HCT116 (cell line): Measurements from ENCODE around the gene MYL5. TPM values are rescaled to one million over a fixed set of nuclear protein-coding genes. Genes with fewer than 3 reads are reported as not detected.

Source experiments
- ATAC-seq: fragments of 200-7000 bp; cut with Tn5 transposase; 2 replicates; pipeline ENCODE4 v1.9.1; 2020; ENCODE audit warnings: mild to moderate bottlenecking, moderate library complexity
- BruUV-seq: library from RNA; stranded (reverse); fragments of 400-500 nt; replicated peaks from 2 replicates; lab custom pipeline; 2021; lab: Mats Ljungman, UMichigan
- CTCF ChIA-PET: fragments of 300-600 bp; sonication (Branson Sonifier 250); formaldehyde crosslinking; loops from one replicate; lab custom pipeline; 2021; ENCODE audit warnings: antibody characterized with exemption; lab: Charles Lee
- POLR2A ChIA-PET: fragments of 300-600, 350-600 bp; sonication (Branson Sonifier 250); formaldehyde crosslinking; loops from one replicate; lab custom pipeline; 2021; ENCODE audit warnings: antibody characterized with exemption; lab: Charles Lee
- RAD21 ChIA-PET, 2 experiments: fragments of 300-600 bp; sonication (Branson Sonifier 250); formaldehyde crosslinking; loops; one replicate each; lab custom pipeline; 2023; ENCODE audit warnings: low total read pairs in 2 of 2; ENCODE audit not compliant: uncharacterized antibody in 2 of 2, unreplicated experiment in 2 of 2, low non-redundant PET in 1 of 2; lab: Charles Lee
- DNase-seq: peaks from one replicate; pipeline ENCODE4 v3.0.0-alpha.2; 2010; ENCODE audit warnings: low read depth, low spot score
- H2AFZ ChIP-seq: fragments of 200-600 bp; shearing (Covaris generic), sonication (generic); 2 replicates; pipeline ENCODE4 v1.6.1; 2017; ENCODE audit warnings: low read depth, mixed run types, mixed read lengths, antibody characterized with exemption, low read length; ENCODE audit not compliant: poor library complexity, severe bottlenecking
- H3K27ac ChIP-seq: 2 replicates; pipeline ENCODE4 v1.5.1; 2012; ENCODE audit warnings: low read depth, low read length
- H3K27me3 ChIP-seq: fragments of 200-600 bp; sonication (generic); 2 replicates; pipeline ENCODE4 v1.6.1; 2016; ENCODE audit warnings: mixed run types, low read length, mixed read lengths; ENCODE audit not compliant: insufficient read depth
- H3K36me3 ChIP-seq, 2 experiments: fragments of 200-500 bp in 1 of 2; fragments of 200-600 bp in 1 of 2; sonication (Bioruptor generic) in 1 of 2; sonication (generic) in 1 of 2; 2 replicates each; pipeline versions ENCODE4 v1.5.1 to v1.6.1; 2014 to 2016; ENCODE audit warnings: low read length in 2 of 2, inconsistent platforms in 1 of 2, mixed read lengths in 1 of 2, mixed run types in 1 of 2; ENCODE audit not compliant: insufficient read depth in 2 of 2, control insufficient read depth in 1 of 2
- H3K4me1 ChIP-seq, 2 experiments: fragments of 200-600 bp in 1 of 2; sonication (generic) in 1 of 2; 2 replicates each; pipeline versions ENCODE4 v1.5.1 to v1.6.1; 2012 to 2017; ENCODE audit warnings: low read length in 2 of 2, inconsistent platforms in 1 of 2, mild to moderate bottlenecking in 1 of 2, mixed read lengths in 1 of 2, mixed run types in 1 of 2, moderate library complexity in 1 of 2; ENCODE audit not compliant: insufficient read depth in 2 of 2, control insufficient read depth in 1 of 2
- H3K4me2 ChIP-seq: fragments of 200-600 bp; sonication (generic); 2 replicates; pipeline ENCODE4 v1.6.1; 2017; ENCODE audit warnings: mixed run types, low read length, mixed read lengths
- H3K4me3 ChIP-seq, 2 experiments: fragments of 200-600 bp in 1 of 2; sonication (generic) in 1 of 2; replicated peaks in 1 of 2; 2 replicates each; pipeline ENCODE4 v1.5.1; 2011 to 2016; ENCODE audit warnings: low read length in 2 of 2, control low read depth in 1 of 2, low read depth in 1 of 2, mild to moderate bottlenecking in 1 of 2, mixed read lengths in 1 of 2, mixed run types in 1 of 2
- H3K79me2 ChIP-seq: fragments of 200-600 bp; sonication (generic); 2 replicates; pipeline ENCODE4 v1.6.1; 2017; ENCODE audit warnings: mild to moderate bottlenecking, mixed run types, low read length, moderate library complexity, mixed read lengths; ENCODE audit not compliant: insufficient read depth
- H3K9ac ChIP-seq: fragments of 200-600 bp; sonication (generic); 2 replicates; pipeline ENCODE4 v1.6.1; 2016; ENCODE audit warnings: low read length, mixed read lengths
- H3K9me2 ChIP-seq: fragments of 200-600 bp; sonication (generic), shearing (Covaris generic); 2 replicates; pipeline ENCODE4 v1.6.1; 2017; ENCODE audit warnings: mixed run types, mild to moderate bottlenecking, moderate library complexity; ENCODE audit not compliant: insufficient read depth
- H3K9me3 ChIP-seq, 2 experiments: fragments of 200-500 bp in 1 of 2; fragments of 200-600 bp in 1 of 2; sonication (Bioruptor generic) in 1 of 2; sonication (generic) in 1 of 2; 2 replicates each; pipeline ENCODE4 v1.6.1; 2014 to 2017; ENCODE audit warnings: low read length in 2 of 2, mixed read lengths in 2 of 2, inconsistent platforms in 1 of 2, low read depth in 1 of 2, mild to moderate bottlenecking in 1 of 2, mixed run types in 1 of 2, moderate library complexity in 1 of 2; ENCODE audit not compliant: control insufficient read depth in 1 of 2, insufficient read depth in 1 of 2
- H4K20me1 ChIP-seq: fragments of 200-600 bp; sonication (generic), shearing (Covaris generic); 2 replicates; pipeline ENCODE4 v1.6.1; 2017; ENCODE audit warnings: mixed run types, mild to moderate bottlenecking, moderate library complexity; ENCODE audit not compliant: insufficient read depth
- CBX3 ChIP-seq: IDR thresholded peaks from 2 replicates; pipeline ENCODE4 v1.6.1; 2012; ENCODE audit warnings: low read depth
- EZH2phosphoT487 ChIP-seq: fragments of 200-600 bp; IDR thresholded peaks from 2 replicates; pipeline ENCODE4 v1.6.1; 2018; ENCODE audit warnings: antibody characterized with exemption, borderline replicate concordance
- JUND ChIP-seq: IDR thresholded peaks from 2 replicates; pipeline ENCODE4 v1.6.1; 2012
- RAD21 ChIP-seq: IDR thresholded peaks from 2 replicates; pipeline ENCODE4 v1.6.1; 2012; ENCODE audit warnings: low read depth, mild to moderate bottlenecking
- TCF7L2 ChIP-seq: IDR thresholded peaks from 2 replicates; pipeline ENCODE4 v1.7.0; 2011; ENCODE audit warnings: borderline replicate concordance, inconsistent platforms; ENCODE audit not compliant: insufficient read depth, insufficient read length; ENCODE audit errors: extremely low read depth
- YY1 ChIP-seq: IDR thresholded peaks from 2 replicates; pipeline ENCODE4 v1.6.1; 2011; ENCODE audit warnings: low read length, low read depth, moderate library complexity, mild to moderate bottlenecking; ENCODE audit not compliant: insufficient replicate concordance; ENCODE audit errors: extremely low read depth
- ZFX ChIP-seq: fragments of 450-650 bp; IDR thresholded peaks from 2 replicates; pipeline ENCODE4 v1.6.1; 2017
- intact Hi-C: fragments of 100-400 bp; cut with micrococcal nuclease; formaldehyde crosslinking; loops from 2 replicates; pipeline ENCODE4 v1.10.0; 2022
- total RNA-seq: library from RNA; stranded (reverse); gene quantifications from one replicate; pipeline ENCODE4 v1.2.1, GENCODE V29; 2021; ENCODE audit not compliant: unreplicated experiment
- TF ChIP-seq, protein P1 (sequence below): IDR thresholded peaks from 2 replicates; pipeline ENCODE4 v1.6.1; 2012
- TF ChIP-seq, protein P2 (sequence below), 3 experiments: fragments of 200-600 bp in 1 of 3; sonication (generic) in 1 of 3; IDR thresholded peaks in 2 of 3; conservative IDR thresholded peaks in 1 of 3; 2 replicates each; pipeline ENCODE4 v1.5.1; 2012 to 2017; ENCODE audit warnings: low read depth in 2 of 3, low read length in 2 of 3, antibody characterized with exemption in 1 of 3, borderline replicate concordance in 1 of 3, control low read depth in 1 of 3, mild to moderate bottlenecking in 1 of 3, mixed read lengths in 1 of 3, mixed run types in 1 of 3, moderate library complexity in 1 of 3; ENCODE audit not compliant: insufficient read depth in 1 of 3
- TF ChIP-seq, protein P3 (sequence below): IDR thresholded peaks from 2 replicates; pipeline ENCODE4 v1.6.1; 2012

The MYL5 gene
- total RNA-seq, 1 experiment from 2014 or later: 14.0 TPM

DNA sequence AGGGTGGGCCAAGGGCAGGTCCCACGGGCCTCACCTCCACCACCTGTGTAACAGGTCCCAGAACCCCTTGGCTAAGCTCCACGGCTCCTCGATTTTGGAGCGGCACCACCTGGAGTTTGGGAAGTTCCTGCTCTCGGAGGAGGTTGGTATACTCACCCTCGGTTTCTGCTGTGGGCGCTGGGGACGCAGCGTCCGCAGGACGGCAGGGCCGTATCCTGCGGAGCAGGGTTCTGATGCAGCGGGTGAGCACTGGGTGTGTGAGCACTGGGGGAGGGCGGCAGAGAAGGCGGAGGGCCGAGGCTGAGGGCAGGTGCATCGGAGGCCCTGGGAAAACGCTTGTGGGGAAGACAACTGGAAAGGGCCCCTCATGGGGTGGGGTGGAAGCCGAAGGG, 11.3 kb upstream of the MYL5 start:
- Histone ChIP-seq H3K9me3 (no peaks in the 10 kb centered on the region), H3K79me2 (no peaks in the 10 kb centered on the region), H2AFZ (no peak overlapping the region), H3K27ac (no peak overlapping the region), H4K20me1 (no peaks in the 10 kb centered on the region), H3K4me2 (no peak overlapping the region), H3K9me2 (no peaks in the 10 kb centered on the region), H3K4me3 (no peak overlapping the region), H3K27me3 (no peaks in the 10 kb centered on the region), H3K36me3 (no peaks in the 10 kb centered on the region), H3K4me1 (no peaks in the 10 kb centered on the region), H3K9ac (no peak overlapping the region)
- ChIA-PET RAD21 (no interaction called here), CTCF (no interaction called here), POLR2A (no interaction called here)
- intact Hi-C loops: no loop called here
- TF ChIP-seq EZH2phosphoT487 (no peak), JUND (no peak), YY1 (no peak), RAD21 (no peak), TCF7L2 (no peak), ZFX (no peak), CBX3 (no peak)
- TF ChIP-seq, protein P1, sequence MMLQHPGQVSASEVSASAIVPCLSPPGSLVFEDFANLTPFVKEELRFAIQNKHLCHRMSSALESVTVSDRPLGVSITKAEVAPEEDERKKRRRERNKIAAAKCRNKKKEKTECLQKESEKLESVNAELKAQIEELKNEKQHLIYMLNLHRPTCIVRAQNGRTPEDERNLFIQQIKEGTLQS: no peak
- TF ChIP-seq, protein P2, sequence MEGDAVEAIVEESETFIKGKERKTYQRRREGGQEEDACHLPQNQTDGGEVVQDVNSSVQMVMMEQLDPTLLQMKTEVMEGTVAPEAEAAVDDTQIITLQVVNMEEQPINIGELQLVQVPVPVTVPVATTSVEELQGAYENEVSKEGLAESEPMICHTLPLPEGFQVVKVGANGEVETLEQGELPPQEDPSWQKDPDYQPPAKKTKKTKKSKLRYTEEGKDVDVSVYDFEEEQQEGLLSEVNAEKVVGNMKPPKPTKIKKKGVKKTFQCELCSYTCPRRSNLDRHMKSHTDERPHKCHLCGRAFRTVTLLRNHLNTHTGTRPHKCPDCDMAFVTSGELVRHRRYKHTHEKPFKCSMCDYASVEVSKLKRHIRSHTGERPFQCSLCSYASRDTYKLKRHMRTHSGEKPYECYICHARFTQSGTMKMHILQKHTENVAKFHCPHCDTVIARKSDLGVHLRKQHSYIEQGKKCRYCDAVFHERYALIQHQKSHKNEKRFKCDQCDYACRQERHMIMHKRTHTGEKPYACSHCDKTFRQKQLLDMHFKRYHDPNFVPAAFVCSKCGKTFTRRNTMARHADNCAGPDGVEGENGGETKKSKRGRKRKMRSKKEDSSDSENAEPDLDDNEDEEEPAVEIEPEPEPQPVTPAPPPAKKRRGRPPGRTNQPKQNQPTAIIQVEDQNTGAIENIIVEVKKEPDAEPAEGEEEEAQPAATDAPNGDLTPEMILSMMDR (IDR thresholded peaks at IDR 0.05 in 2 of 3, conservative IDR thresholded peaks at IDR 0.05 in 1 of 3; ENCODE audit: borderline replicate concordance in 1 of 3, insufficient read depth in 1 of 3, low read depth in 2 of 3, low read length in 2 of 3): no peak
- TF ChIP-seq, protein P3, sequence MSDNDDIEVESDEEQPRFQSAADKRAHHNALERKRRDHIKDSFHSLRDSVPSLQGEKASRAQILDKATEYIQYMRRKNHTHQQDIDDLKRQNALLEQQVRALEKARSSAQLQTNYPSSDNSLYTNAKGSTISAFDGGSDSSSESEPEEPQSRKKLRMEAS: no peak
- no peak for ATAC-seq
- no peak for DNase-seq
- no TSS peak for BruUV-seq
